ENCODE measurements around the gene RSU1.

Gene RSU1

DNA sequence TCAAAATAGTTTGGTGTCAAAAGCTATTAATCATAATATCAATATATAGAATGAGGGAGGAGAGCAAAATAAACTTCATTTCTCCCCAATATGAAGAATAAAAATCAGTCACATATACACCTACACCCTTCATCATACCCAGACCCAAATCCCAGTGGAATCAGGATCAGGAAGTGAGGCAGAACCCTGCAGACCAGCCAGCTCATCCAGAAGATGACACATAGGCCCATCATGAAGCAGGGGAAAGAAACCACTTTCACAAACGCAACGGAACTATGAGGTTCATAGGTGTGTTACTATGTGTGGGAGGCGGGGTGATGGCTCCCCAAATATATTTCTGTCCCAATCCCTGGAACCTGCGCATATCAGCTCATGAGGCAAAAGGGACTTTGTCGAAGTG is 89.0 kb downstream of the RSU1 start:
- DNase-seq: no peak

DNA sequence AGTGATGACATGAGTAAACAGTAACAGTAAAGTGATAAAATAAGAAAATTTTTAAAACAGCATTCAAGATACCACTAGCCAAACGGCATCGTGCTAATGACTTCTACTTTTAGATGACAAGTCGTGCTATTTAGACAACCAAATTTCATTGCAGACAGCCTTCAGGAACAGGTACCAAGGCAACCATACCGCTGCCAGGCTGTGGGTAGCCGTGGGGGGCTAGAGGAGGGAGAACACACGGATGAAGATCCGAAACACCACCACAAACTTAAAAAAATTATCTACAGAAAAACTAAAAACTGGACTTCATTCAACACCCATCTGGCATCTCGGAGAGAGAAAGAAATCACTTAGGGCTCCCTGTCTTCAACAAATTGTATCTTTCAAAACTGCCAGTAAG is 89.6 kb downstream of the RSU1 start:
- no peak for DNase-seq

DNA sequence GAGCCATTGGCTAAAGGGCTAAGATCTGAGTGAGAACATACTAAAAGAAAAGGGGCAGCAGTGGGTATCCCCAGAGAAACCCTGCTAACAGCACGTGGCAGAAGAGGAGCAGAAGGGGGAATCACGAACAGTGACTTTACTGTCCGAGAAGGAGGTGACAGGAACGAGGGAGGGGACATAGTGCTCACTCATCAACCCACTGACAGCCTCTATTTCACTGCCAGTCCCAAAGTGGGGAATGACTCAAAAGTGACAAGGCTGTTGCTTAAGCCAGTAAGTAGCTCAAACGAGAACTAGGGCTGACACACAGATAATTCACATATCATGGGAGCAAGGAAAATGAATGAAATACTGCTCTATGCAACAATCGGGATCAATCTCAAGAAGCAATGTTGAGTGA is 92.7 kb downstream of the RSU1 start:
- DNase-seq: no peak

DNA sequence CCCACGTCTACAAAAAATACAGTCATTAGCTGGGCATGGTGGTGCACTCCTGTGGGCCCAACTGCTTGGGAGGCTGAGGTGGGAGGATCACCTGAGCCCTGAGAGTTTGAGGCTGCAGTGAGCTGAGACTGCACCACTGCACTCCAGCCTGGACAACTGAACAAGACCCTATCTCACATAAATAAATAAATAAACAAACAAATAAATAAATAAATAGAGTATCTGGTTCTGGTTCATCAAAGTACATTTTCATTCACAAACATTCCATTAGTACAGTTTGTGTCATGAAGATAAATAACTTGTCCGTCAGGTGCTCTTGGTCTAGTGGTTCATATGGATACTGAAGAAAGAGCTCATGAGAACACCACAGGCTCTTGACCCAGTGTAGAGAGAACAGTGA is 96.4 kb downstream of the RSU1 start:
- DNase-seq: no peak

DNA sequence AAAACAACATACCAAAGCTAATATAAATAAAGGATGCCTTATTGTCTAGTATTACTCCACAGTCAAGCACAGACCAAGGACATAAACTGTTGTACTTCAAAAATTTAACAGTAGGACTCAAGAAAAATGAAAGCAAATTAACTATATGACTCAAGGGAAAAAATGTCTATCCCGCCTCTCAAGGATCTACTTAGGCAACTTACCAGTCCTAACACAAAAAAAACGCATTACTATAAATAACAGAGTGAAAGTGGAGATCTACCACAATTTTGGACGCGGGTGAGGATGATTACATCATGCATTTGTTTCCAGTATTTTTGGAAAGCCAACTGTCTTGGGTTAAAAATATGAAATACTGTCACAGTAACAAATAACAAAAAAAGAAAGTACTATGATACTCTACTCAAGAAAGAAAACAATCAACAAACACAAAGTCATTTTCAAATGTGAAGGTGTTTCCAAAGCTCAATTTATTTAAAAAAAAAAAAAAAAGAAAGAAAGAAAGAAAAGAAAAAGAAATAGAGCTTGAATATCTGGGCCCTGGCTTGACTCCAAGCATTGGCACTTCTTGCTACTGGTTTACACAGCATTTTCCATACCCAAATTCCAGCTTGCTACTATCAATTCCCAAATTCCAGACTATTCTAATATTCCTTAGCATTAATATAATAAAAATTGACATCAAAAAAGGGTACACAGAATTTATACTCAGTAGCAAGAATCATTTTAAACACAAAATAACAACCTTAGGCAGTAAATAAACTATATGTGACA is 99.4 kb downstream of the RSU1 start:
- peak; percentile 70 for DNase-seq

DNA sequence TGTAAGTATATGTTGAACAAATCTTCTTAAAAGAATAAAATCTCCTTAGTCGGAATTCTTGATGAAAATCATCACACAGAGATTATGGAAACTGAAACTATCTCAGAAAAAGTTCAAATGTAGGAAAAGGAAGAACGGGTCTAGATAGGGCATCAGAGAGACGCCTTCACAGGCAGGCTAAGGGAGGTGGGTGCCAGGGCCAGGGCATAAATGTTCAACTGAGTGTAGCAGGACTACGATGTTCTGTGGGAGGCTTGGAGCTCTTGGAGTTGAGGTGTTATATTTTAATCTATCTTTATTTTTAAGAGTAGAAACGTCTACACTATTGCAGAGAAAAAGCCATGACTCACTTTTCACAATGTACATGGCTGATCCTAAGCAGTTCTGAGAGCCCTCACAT is 101.2 kb downstream of the RSU1 start:
- DNase-seq: no peak

DNA sequence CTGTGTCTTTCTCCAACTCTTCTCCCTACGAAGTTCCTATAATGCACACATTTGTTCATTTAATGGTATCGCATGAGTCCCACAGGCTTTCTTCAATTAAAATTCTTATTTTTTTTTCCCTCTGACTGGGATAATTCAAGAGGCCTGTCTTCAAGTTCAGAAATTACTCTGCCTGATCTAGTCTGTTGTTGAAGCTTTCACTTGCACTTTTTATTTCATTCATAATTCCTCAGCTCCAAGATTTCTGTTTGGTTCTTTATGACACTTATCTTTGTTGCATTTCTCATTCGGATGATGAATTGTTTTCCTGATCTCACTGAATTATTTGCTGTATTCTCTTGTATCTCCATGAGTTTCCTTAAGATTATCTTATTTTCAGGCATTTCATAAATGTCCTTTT is 103.9 kb downstream of the RSU1 start:
- no peak for DNase-seq

DNA sequence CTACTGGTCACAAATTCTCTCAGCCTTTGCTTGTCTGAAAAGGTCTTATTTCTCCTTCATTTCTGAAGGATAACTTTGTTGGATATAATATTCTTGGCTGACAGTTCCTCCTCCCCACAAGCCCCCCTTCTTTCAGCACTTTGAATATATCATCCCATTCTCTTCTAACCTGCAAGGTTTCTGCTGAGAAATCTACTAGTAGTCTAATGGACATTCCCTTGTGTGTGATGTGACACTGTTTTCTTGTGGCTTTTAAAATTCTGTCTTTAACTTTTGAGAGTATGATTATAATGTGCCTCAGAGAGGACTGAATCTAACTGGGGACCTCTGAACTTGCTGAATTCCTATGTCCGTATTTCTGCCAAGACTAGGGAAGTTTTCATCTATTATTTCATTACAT is 104.3 kb downstream of the RSU1 start:
- DNase-seq: no peak

DNA sequence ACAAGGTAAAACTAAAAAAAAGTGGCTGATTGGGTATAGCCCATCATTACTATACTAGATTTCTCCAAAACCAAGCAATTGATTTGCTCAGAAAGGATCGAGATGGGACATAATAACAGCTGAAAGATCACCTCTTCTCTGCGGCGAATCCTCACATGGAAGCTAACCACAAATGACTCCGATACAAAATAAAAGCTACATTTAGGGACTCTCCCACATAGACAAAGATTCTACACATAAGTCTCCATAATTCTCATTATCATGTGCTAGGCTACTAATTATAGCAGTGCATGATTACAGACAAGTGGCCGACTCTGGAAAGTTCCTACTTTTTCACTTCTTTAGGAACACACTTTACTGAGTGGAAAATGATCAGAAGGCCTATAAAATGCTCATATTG is 116.9 kb downstream of the RSU1 start:
- DNase-seq: no peak

DNA sequence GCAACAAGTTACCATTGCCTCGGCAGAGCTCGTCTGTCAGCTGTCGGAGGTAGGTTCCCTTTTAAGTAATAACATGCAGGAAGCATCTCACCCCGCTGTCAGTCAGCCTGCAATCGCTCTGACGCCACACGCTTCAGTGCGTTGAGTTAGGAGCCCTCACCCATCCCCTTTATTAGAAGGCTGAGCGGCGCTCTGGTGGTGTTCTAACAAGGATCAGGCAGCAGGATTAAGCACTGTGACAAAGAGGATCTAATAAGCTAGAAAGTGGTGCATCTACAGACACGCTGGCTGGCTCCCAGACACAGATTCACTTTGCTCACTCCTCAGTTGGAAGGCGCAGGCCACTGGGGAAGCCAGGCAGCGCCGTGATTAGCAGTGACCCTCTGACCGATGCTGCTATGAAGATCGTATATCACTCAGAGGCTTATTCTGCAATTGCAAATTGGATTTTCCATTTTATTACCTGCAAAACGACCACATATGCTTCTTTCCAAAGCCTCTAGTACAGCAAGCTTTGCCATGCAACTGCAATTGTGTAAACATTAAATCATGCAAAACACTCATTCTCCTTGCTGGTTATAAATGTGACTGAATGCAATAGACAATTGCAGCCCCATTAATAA is 117.7 kb downstream of the RSU1 start:
- no peak for DNase-seq

DNA sequence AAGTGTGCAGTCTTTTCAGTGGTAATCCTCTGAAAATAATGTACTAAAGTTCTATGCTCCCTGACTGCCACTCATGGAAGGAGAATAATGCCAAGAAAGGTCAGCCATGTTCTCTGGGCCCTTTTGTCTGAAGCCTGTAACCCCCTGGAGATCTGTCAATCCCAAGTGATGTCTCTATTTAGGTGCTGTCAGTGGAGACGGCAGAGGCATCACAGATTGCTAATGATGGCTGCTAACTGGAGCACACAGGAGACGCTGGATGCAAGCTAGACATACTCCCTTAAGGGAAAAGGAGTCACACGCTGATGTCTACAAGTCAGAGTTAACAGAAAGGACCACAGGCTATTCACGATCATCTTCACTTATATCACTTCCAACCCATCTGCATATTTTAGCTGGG is 118.8 kb downstream of the RSU1 start:
- DNase-seq: no peak

DNA sequence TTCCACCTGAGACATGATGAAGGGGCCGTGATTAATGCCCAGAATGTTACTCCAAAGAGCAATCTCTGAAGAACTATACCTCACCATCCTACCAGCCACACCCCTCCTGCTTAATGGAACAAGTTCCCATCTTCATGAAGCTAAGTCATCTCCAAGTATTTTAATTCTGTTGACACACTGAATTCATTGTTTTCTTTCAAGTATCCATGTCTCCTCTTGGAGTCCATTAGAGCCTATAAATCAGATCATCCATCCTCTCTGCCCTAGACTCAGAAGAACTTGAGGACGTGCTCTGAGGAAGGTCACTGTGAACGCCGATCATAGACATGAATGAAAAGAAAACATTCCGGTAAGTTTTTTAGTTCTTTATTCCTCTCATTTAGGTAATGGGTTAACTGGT is 126.8 kb downstream of the RSU1 start:
- no peak for DNase-seq

DNA sequence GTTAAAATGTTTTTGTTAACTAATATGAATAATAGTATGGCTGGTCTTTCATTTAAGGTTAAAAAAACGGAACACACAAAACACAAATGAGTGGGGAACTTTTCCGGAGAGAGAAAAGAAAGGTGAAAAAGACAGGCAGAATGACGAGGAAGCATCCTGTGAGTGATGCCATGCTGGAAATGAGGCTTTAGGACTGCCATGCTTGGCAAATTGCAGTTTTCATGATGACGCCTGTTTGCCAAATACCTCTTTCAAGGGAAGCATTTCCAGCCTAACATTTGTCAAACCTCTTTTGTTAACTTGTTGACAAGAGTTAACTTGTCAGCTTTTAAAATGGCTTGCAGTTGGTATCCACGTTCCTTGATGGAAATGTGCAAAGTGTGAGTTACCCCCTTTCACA is 127.5 kb downstream of the RSU1 start:
- DNase-seq: no peak

DNA sequence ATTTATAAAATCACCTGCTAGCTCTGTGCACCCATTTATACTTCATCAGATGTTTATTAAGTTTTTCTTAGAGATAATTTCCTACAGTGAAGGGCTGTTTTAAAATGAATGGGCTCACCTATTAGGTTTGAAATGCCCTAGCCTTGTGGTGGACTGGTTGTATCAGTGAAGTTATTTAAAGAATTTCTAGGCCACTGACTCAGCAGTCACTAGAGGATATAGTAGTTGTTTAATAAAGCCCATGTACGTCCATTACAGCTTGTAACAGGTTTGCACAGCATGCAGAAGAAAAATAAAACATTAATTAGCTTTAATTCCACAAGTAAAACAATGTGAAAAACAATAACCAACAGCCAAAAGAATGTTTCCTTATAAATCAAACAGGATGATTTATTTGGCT is 128.0 kb downstream of the RSU1 start:
- no peak for DNase-seq

DNA sequence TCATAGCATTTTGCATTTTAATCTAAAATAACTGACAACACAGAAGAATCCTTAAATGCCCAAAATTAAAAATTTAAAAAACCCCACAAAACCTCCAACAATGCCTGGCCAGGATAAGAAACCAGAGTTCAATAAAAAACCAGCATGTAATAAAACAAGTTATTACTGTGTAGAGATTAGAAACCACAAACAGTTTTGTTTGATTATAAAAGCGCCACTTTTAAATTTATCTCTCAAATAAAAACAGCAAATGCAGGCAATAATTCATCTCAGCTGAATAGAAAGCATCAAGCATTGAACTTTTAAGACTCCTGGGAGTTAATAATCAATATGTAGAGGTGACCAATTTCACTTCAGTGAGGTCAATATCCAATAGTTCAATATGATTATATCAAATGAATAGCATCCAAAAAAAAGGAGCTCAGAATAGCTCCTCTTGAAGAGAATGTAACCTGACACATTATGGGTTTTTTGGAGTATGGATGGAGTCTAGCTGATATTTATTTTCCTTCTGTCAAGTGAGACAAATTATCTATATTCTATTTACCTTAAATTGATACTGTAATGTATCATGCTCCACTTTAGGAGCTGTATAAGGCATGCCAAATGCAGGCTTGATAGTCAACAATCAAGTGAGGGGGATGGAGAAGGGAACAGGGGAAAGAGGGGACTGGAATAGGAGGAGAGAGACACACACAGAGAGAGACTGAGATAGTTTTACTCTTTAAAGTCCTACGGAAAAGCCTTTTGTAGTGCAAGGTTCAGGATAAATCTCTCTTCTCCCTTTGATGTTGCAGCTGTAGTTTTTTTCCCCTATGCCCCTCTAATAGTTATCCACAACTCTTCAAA is 130.9 kb downstream of the RSU1 start:
- no peak for DNase-seq

DNA sequence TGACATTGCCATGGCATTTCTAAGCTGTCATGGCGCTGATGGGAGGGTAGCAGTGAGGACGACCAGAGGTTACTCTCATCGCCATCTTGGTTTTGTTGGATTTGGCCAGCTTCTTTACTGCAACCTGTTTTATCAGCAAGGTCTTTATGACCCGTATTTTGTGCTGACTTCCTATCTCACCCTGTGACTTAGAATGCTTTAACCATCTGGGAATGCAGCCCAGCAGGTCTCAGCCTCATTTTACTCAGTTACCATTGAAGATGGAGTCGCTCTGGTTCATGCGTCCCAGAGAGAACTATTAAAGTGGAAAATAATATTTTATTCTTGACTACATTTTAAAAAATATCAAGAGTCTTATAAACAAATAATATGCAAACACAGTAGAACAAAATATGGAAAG is 131.7 kb downstream of the RSU1 start:
- DNase-seq: no peak

DNA sequence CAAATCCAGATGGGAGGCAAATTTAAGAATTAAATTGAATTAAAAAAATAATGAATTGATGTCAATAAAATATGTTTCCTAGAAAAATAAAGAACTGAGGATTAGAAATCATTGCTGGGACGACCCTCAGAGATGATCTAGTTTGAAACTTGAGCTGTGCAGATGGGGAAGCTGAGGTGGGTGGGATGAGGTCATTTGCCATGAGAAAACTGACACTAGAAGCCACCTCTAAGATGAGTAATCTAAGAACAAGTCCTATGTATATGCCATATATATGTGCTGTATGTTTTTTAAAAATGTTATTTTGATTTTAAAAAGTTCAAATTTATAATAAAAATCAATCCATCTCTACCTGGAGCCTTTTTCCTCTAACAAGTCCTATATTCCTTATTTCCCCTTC is 135.7 kb downstream of the RSU1 start:
- no peak for DNase-seq

DNA sequence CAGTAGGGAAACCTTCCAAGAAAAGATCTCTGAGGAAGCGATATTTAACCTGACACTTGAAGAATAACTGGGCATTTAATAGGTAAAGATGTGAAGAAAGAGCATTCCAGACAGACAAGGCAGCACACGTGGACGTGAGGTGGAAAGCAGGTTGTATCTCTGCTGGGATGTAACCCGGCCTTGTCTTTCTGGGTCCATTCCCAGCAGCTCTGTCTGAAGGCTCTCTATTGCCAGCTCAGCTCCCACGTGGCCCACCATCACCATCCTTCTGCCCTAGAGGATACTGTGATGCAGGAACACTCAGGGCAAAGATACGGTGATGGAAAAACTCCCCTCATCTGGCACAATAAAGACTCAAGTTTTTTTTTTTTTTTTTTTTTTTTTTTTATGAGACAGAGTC is 137.7 kb downstream of the RSU1 start:
- DNase-seq: no peak

DNA sequence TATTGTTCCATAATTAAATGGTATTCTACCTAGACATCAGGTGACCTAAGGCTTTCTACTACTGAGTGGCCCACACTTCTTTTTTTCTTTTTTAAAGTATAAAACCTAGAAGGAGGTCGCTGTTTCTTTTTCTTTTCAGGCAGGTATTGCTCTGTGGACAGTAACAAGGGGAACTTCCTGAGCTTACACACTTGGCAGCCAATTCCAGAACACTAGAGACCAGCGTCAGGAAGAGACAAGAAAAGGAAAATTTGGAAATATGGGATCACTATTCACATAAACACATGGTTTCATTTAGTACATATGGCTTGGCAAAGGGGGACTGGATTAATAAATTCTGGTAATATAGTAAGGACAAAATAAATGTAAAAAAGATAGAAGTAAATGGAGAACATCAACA is 141.9 kb downstream of the RSU1 start:
- no peak for DNase-seq

DNA sequence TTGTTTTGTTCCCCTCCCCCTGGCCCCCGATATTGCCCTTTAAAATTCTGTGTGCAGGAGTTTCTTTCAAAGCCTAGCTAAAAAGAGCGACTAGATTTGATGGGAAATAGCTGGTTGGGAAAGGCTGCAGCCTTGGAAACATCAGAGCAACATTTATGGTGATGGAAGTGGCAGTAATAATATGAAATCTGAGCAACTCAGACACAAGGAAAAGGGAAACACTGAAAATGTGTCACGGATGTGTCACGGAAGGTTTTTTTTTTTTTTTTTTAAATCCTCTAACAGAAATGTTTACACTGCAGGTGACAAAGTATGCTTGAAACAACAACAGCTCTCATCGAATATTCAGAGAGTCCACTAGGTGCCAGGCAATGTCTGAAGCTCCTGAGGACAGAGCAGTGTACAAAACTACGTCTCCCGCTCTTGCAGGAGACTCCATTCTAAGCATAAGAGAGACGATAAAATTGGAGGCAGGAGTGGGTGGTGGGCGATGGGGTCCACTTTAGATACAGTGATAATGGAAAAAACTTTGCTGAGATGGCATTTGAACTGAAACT is 143.0 kb downstream of the RSU1 start:
- DNase-seq: no peak

DNA sequence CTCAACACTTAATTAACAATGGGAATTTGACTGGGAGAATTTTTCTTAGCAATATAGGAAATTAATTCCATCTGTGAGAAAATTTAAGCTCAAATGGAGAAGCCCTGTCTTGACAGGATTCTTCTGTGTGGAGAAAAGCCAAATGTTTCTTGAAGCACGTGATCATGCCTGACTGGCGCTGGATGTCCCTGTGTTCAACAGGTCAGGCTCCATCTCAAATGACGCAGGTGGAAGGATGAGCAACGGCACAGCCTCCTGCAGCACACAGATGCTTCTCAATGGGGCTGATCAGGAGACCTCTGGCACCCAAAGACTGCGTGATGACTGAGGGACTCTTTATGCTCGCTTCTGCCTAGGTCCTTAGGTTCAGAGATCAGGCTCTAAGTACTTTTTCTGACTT is 143.8 kb downstream of the RSU1 start:
- no peak for DNase-seq

DNA sequence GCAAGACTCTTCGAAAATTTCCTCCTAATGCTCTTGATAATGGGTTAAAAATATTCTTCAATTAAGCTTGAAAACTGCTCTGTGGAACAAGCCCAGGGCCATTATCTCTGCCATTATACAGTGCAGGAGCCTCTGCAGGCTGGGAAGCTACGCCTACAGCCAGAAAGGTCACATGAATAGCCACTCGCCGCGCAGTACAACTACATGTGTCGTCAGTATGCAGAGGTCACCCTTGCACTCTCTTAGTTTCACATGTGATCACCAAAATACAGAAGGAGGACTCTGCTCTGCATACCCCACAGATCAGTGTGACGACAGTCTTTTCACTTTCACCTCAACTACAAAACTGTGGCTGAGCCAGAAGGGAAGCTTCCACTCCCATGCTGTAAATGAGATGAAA is 153.8 kb downstream of the RSU1 start:
- no peak for DNase-seq

DNA sequence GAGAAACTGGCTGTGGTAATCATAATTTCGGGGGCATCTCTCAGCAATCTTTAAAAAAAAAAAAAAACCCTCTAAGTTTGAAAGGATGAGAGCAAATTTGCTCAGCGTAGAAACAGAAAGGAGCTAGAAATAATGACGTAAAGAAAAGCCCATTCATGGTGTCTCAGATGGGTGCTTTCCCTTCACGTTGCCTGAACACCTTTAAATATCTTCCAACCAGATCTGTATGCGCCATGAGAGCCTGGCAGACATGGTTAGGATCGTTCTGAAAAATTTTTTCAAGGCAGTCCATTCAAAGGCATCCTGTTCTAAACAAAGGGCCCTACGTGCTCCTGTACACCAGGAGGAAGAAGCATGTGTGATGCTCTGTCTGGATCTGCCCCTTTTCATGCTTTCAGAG is 154.3 kb downstream of the RSU1 start:
- DNase-seq: no peak

DNA sequence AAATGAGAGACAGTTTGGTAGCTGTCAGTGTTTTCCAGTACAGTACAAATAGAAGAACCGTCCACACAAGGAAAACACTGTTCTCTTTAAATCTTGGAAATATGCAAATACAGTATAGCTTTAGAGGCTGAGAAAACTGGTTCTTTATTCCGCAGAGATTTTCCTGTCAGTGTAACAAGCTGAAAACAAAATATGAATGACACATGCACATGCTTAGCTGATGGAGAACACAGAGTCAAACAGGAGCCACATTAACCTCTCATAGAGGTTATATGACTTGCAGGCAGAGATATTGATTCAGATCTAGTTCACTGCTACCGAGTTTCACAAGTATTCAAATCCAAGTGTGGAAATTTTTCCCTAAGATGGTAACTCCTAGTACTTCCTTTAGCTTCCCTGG is 160.3 kb downstream of the RSU1 start:
- DNase-seq: no peak
